Epithelial cell of esophagus (primary cell): ENCODE measurements around the gene RGS19.

Experiments
- DNase-seq: peaks from one replicate; pipeline ENCODE4 v3.0.0; 2010; ENCODE audit warnings: low read depth
- H3K4me3 ChIP-seq: 2 replicates; pipeline ENCODE4 v1.5.1; 2011; ENCODE audit warnings: mild to moderate bottlenecking, low read length, control low read depth
- CTCF ChIP-seq: IDR thresholded peaks from 2 replicates; pipeline ENCODE4 v1.5.1; 2011; ENCODE audit warnings: low read depth, mild to moderate bottlenecking, low read length, control low read depth, inconsistent platforms; ENCODE audit not compliant: insufficient read depth; ENCODE audit errors: missing control alignments

RGS19 gene

GRCh38 chr20:64106981-64107735 lies 27.8 kb upstream of the RGS19 start, which contains the start of gene NPBWR2:
Gene NPBWR2 (minus strand): TSS chr20:64107565. CDS start chr20:64106831, 734 bp downstream.
- no peak for DNase-seq
- no peak within 1 kb of the TSS for H3K4me3 ChIP-seq
- no peak for TF ChIP-seq CTCF

- no peak overlapping the region for H3K4me3 ChIP-seq
- TF ChIP-seq CTCF: no peak
- DNase-seq: no peak
Observed at GRCh38 chr20:64106435-64106961, 27.2 kb upstream of the RGS19 start.

- H3K4me3 ChIP-seq: no peak overlapping the region
- no peak for TF ChIP-seq CTCF
- no peak for DNase-seq
Observed at GRCh38 chr20:64105846-64106434, 26.6 kb upstream of the RGS19 start.

- DNase-seq: no peak
- H3K4me3 ChIP-seq: no peak overlapping the region
- no peak for TF ChIP-seq CTCF
Observed at GRCh38 chr20:64104667-64105451, 25.5 kb upstream of the RGS19 start.

GRCh38 chr20:64103871-64104666 lies 24.8 kb upstream of the RGS19 start:
- no peak for DNase-seq
- no peak for TF ChIP-seq CTCF
- no peak overlapping the region for H3K4me3 ChIP-seq

GRCh38 chr20:64102647-64103354 lies 23.5 kb upstream of the RGS19 start:
- no peak for TF ChIP-seq CTCF
- no peak for DNase-seq

More at GRCh38 chr20:64102647-64103354, 23.5 kb upstream of the RGS19 start:
- H3K4me3 ChIP-seq: no peak overlapping the region
